HFFc6 (cell line): Measurements from ENCODE around the gene USP2. TPM values are rescaled to one million over a fixed set of nuclear protein-coding genes. Genes with fewer than 3 reads are reported as not detected.

ENCODE experiments used
- DNase-seq: peaks from one replicate; pipeline ENCODE4 v3.0.0-alpha.2; 2018
- H3K27ac Mint-ChIP-seq: 2 replicates; pipeline ENCODE4 v1.8.0; 2020; ENCODE audit warnings: mild to moderate bottlenecking, mixed read lengths
- H3K27me3 Mint-ChIP-seq: 2 replicates; pipeline ENCODE4 v1.8.0; 2021; ENCODE audit warnings: mild to moderate bottlenecking, moderate library complexity, mixed read lengths; ENCODE audit not compliant: insufficient read depth
- H3K36me3 Mint-ChIP-seq: 2 replicates; pipeline ENCODE4 v1.8.0; 2021; ENCODE audit warnings: low read depth, mixed read lengths
- H3K4me1 Mint-ChIP-seq: 2 replicates; pipeline ENCODE4 v1.8.0; 2020; ENCODE audit warnings: low read depth, mixed read lengths
- H3K4me3 Mint-ChIP-seq: 2 replicates; pipeline ENCODE4 v1.8.0; 2020; ENCODE audit warnings: mild to moderate bottlenecking, moderate library complexity, mixed read lengths
- H3K9me3 Mint-ChIP-seq: 2 replicates; pipeline ENCODE4 v1.8.0; 2020; ENCODE audit warnings: mild to moderate bottlenecking, mixed read lengths
- total RNA-seq, 6 experiments: library from RNA; stranded (reverse); fragmentation: NEBNext Ultra II Directional; extraction: Animal tissue kit (Norgen Biotek cat#: 25700); gene quantifications; 2 replicates in 1 of 6; 3 replicates in 5 of 6; pipeline ENCODE4 v1.2.3, GENCODE V29; 2021
- TF ChIP-seq, protein P1 (sequence below): fragments of 200-600 bp; sonication (generic); IDR thresholded peaks from 2 replicates; pipeline ENCODE4 v1.5.0; 2021; ENCODE audit warnings: antibody characterized with exemption, mild to moderate bottlenecking

The USP2 gene
- total RNA-seq, 6 experiments from 2014 or later = 0.32 to 0.71 (median 0.49) TPM

DNA sequence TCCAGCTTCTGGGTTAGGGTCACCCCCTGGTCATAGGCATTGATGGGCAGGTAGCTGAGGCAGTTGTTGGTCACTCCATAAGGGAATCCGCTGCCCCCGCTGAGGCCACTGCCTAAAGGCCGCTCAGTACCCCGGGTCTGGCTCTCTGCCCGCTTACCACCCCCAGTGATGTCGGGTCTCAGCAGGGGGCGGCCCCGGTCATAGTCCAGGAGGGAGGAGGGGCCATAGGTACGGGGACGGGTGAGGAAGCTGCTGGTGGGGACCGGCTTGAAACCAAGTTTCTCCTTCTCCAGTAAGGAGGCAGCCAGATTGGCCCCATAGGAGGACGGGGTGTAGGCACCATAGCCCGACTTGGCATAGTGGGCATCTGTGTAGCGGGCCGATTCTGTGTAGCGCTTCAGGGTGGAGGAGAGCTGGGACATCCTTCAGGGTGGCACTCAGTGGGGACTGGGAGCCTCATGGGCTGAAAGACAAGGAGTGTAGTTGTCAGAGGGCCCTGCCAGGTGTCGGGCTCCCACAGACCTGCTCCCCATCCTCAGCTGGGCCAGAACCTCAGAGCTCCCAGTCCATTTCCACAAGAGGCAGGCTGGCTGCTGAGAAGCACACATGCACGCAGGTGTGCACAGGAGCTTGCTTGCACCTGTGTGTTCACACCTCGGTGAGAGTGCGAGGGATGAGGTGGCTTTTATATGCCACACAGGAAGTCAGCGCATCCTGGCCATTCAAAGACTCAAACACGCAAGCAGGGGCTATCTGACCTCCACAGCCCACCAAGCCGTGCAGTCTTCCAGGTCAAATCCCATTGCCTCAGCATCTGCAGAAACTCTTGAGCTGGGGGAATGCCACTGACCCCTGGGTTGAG, 8.2 kb downstream of the USP2 start:
- Mint-ChIP-seq H3K4me3 (no peak overlapping the region), H3K9me3 (no peaks in the 10 kb centered on the region), H3K27ac (no peak overlapping the region), H3K36me3 (no peaks in the 10 kb centered on the region), H3K4me1 (peaks cover 43% of the 10 kb centered on the region), H3K27me3 (no peaks in the 10 kb centered on the region; the same call in none of the 2 replicates)
- no peak for DNase-seq
- TF ChIP-seq, protein P1, sequence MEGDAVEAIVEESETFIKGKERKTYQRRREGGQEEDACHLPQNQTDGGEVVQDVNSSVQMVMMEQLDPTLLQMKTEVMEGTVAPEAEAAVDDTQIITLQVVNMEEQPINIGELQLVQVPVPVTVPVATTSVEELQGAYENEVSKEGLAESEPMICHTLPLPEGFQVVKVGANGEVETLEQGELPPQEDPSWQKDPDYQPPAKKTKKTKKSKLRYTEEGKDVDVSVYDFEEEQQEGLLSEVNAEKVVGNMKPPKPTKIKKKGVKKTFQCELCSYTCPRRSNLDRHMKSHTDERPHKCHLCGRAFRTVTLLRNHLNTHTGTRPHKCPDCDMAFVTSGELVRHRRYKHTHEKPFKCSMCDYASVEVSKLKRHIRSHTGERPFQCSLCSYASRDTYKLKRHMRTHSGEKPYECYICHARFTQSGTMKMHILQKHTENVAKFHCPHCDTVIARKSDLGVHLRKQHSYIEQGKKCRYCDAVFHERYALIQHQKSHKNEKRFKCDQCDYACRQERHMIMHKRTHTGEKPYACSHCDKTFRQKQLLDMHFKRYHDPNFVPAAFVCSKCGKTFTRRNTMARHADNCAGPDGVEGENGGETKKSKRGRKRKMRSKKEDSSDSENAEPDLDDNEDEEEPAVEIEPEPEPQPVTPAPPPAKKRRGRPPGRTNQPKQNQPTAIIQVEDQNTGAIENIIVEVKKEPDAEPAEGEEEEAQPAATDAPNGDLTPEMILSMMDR = no peak

DNA sequence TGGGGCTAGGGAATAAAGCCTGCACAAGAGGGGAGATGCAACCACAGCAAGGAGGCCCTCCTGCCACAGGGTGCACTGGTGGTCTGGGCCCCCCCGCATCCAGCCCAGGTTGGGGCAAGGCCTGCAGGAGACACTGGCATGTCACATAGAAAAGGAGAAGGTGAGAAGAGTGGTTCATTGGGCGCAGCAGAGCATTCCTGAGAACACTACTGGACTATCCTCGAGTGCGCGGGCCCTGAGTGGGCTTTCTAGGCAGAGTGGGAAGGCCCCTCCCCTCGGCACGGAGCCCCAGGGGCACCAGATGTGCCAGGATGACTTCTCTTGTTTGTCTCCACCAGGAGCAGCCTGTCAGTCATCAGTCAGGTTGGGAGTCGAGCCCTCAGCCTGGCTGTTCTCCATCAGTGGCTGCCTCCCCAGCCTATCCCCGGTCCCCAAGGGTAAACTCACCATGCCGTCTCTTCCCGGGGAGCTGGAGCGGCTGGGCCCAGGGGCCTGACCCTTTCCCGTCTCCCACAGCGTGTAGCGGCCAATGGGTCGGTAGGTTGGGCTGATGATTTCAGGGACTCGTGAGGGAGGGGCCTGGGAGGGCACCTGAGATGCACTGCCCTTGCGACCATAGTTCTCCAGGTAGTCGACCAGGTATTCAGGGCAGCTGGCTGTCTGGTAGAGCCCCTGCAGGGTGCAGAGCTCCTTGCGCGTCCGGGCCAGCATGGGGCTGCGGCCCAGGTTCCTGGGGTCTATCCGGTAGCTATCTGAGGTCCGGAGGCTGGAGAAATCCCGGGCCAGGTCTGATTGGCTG, 9.0 kb downstream of the USP2 start:
- no peaks in the 10 kb centered on the region for H3K36me3 Mint-ChIP-seq
- no peak for DNase-seq
- TF ChIP-seq, protein P1 = no peak
- H3K4me1 Mint-ChIP-seq = peaks cover 46% of the 10 kb centered on the region
- no peaks in the 10 kb centered on the region; the same call in none of the 2 replicates for H3K27me3 Mint-ChIP-seq
- H3K9me3 Mint-ChIP-seq = no peaks in the 10 kb centered on the region
- no peak overlapping the region for H3K27ac Mint-ChIP-seq
- H3K4me3 Mint-ChIP-seq = no peak overlapping the region

DNA sequence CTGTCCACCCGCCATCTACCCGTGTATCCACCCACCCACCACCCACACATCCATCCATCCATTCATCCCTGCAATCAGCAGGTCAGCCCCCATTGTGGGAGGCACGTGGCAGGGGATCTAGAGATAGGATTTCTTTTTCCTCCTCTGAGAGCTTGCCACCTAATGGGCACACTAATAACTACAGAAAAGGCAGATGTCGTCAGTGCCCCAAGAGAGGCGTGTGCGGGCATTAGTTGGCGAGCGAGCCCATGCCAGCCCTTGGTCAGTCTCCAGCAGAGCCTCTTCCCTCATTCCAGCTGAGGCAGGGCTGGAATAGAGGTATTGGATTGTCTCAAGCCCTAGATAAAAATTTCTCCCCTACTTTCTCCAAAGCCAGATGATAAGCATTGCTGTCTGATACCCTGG, 9.7 kb downstream of the USP2 start:
- Mint-ChIP-seq H3K36me3 (no peaks in the 10 kb centered on the region), H3K4me1 (peaks cover 40% of the 10 kb centered on the region), H3K4me3 (no peak overlapping the region), H3K27me3 (peaks cover 1% of the 10 kb centered on the region), H3K27ac (no peak overlapping the region), H3K9me3 (no peaks in the 10 kb centered on the region)
- no peak for DNase-seq
- TF ChIP-seq, protein P1 = peak; percentile 43

DNA sequence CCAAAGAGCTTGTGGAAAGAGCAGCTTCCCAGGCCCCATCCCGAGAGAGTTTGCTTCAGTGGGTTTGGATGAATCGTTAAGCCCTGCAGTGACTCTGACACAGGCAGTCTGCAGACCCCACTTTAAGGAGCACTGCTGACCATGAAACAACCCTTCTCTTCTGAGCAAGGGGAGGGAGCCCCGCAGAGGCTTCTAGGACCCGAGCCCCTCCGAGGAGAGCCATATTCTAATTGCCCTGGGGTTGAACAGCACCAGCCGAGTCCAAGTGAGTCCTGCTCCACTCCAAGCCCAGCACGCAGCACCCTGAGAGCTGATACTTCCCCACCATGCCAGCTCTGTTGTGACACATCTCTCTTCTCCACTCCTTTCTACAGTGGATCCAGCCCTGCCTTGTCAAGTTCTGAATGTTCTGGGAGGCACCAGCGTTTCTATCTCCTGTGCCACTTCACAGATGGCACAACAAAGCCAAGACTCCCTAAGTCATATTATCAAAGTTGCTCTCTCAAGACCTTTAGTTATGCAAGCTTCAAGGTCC, 10.4 kb downstream of the USP2 start:
- H3K4me1 Mint-ChIP-seq = peaks cover 34% of the 10 kb centered on the region
- TF ChIP-seq, protein P1 = no peak
- no peak for DNase-seq
- no peak overlapping the region for H3K27ac Mint-ChIP-seq
- no peaks in the 10 kb centered on the region for H3K9me3 Mint-ChIP-seq
- H3K27me3 Mint-ChIP-seq = peaks cover 3% of the 10 kb centered on the region
- no peak overlapping the region for H3K4me3 Mint-ChIP-seq
- H3K36me3 Mint-ChIP-seq = no peaks in the 10 kb centered on the region

DNA sequence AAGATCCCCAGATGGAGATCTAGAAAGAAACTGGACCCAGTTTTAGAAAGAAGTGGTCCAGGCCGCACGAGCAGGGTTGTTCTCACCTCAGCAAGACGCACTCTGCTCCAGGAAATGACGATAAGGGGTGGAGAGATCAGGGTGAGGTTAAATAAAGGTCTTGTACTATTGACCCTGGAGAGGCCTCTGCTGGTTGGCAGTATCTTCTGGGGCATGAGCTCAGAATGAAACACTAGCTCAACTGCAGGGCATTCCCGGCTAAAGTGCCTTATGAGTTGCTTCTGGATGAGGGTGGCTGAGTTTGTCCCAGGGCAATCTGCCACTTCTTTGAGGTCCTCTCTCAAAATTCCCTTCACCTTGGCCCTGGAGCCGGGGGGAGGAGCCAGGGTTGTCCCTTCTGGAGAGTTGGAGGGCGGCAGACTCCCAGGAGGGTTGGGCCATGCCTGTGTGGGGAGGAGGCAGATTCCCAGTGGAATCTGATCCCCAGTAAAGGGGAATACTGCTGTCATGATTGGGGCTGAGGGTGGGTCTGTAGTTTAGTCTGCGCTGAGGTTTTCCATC, 10.9 kb downstream of the USP2 start:
- peaks cover 28% of the 10 kb centered on the region for H3K4me1 Mint-ChIP-seq
- no peaks in the 10 kb centered on the region for H3K9me3 Mint-ChIP-seq
- no peaks in the 10 kb centered on the region for H3K36me3 Mint-ChIP-seq
- no peak overlapping the region for H3K27ac Mint-ChIP-seq
- H3K27me3 Mint-ChIP-seq = peaks cover 3% of the 10 kb centered on the region
- no peak overlapping the region for H3K4me3 Mint-ChIP-seq
- DNase-seq = no peak
- TF ChIP-seq, protein P1 = no peak
